ENCODE data around the gene BCAS3.

Gene BCAS3

DNA sequence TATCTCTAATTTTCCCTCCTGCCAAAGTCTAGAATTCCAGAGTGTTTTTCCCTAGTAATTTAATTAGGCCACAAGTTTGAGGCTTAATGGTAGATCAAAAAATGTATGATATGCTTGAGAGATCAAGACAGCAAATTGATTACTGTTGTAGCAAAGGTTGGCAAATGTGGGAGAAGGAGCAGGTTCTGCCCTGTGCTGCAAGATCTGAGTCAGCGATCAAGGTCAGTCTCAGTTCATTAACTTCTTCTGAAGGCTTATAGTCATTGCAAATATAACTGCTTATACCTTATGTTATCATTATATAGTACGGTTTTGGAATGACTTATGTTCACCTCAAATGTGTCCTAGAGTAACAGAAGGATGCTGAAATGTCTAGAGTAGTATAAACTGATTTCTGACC is 490.9 kb downstream of the BCAS3 start:
- DNase-seq: no peak

DNA sequence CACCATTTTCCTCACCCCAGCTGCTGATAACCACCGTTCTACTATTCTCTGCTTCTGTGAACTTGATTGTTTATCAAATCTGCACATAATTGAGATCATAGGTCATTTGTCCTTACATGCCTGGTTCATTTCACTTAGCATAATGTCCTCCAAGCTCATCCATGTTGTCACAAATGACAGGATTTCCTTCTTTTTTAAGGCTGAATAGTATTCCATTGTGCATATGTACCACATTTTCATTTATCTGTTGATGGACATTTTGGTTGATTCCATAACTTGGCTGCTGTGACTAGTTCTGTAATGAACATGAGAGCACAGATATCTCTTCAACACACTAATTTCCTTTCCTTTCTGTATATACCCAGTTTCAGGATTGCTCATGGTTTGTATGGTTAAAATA is 496.7 kb downstream of the BCAS3 start:
- DNase-seq: no peak

DNA sequence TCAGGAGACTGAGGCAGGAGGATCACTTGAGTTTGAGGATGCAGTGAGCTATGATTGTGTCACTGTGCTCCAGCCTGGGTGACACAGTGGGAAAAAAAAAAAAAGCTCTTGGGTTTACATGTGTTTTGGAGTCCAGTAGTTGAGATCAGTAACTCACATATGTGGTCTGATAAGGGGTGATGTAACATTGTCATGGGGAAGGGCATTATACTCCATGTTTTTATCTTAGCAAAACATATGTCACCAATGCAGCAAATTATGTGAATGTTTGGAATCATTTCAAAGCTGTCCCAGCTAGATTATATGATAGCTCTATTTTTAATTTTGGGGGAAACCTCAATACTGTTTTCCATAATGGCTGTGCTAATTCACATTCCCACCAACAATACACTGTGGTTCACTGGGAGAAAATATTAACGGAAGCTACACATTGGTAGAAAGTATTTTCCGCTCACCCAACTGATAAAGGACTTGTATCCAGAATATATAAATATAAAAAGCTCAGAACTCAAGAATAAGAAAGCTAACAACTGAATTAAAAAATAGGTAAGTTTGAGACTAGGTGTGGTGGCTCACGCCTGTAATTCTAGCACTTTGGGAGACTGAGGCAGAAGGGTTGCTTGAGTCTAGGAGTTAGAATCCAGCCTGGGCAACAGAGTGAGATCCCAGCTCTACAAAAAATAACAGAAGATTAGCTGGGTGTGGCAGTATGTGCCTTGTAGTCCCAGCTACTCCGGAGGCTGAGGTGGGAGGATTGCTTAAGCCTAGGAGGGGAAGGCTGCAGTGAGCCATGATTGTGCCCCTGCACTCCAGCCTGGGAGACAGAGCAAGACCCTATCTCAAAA is 497.9 kb downstream of the BCAS3 start:
- DNase-seq: no peak

DNA sequence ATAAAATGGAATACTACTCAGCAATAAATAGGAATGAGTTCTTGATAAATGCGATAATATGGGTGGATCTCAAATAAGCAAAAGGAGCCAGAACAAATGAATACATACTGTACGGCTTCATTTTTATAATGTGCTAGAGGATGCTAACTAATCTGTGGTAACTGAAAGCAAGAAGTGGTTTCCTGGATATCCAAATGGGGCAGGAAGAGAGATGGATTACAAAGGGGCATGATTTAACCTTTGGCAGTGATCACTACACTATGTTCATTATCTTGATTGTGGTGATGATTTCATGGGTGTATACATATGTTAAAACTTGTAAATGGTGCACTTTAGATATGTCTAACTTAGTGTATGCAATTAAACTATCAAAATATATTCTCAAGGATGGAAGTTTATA is 499.7 kb downstream of the BCAS3 start:
- no peak for DNase-seq

DNA sequence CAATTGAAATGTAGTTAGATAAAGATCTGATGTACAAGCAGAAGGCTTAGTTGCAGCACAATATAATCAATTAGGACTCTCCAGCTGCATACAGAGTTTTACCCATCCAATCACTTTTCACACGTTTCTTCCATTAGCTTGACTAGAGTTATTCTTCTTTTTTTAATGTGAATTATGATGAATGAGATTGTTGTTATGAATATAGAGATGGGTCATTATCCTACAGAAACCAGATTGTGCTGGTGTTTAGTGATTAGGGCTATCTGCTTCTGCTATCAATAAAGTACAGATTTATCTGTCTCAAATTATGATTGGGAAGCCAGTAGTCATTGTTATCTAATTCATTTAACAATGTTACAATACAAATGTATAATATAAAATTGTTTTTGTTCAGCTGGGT is 500.6 kb downstream of the BCAS3 start:
- DNase-seq: no peak

DNA sequence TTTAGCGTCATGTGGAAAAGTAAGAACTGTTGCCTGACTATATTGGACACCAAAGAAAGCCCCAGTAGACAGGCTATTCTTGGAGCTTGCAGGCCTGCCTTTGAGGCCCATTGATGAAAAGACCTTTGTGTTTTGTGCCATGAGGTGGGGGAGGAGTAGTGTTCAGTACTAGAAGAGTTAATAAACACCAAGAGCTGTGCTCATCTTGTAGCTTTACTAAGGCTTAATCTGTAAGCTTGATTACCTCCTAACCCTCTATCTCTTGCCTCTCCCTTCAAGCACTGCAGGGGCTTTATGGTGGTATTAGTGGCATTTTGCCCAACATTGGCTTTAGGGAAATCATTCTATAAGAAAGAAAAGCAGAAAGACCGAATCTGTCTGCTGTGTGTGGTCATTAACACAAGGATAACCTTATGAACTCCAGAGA is 501.7 kb downstream of the BCAS3 start:
- DNase-seq: no peak

DNA sequence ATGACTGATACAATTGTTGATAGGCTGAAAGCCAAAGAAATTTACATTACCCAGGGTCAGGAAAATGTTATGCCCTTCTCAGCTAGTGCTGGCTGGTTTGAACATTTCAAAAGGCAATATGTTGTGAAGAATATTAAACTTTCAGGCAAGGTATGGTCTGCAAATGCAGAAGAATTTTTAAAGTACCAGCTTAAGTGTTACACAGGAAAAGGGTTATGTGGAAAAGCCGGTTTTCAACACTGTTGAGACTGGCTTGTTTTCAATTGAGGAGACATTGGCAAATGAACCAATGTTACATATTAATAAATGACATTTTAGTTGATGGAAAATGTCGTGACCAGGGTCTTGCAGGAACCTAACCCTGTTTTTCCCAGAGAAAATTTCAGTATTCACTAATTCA is 506.1 kb downstream of the BCAS3 start:
- no peak for DNase-seq

DNA sequence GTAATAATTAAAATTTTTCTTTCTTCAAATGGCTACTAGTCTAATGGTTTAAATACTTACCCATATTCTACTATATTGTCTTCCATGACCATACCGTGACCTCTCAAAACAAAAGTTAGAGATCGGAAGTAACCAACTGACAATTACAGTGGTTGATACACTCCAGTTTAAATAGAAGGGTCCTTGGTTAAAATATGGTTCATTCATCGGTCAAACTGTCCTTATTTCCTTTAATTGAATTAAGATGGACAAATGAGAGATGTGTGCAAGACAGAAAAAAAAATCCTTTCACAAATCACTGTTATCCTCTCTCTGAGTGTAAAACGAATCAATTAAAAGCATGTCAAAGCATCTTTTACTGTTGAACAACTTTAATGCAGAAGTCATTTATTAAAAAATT is 507.7 kb downstream of the BCAS3 start:
- no peak for DNase-seq

DNA sequence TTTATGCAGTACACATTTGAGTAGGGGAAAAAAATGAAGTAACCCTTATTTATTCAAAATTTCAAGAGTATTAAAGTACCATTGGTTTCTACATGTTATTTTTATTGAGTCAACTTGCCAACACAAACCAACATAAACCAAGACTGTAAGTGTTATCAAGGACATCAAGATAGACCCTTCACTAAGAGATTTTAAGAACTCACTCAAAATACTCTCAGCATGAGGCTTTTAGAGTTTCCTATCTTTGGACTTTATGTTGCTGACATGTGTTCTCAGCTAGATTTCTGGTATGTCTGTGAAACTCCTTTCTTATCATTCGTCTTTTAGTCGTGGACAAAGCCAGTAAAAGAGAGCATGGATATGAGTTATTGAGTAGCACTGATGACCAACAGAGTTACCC is 509.4 kb downstream of the BCAS3 start:
- DNase-seq: no peak

DNA sequence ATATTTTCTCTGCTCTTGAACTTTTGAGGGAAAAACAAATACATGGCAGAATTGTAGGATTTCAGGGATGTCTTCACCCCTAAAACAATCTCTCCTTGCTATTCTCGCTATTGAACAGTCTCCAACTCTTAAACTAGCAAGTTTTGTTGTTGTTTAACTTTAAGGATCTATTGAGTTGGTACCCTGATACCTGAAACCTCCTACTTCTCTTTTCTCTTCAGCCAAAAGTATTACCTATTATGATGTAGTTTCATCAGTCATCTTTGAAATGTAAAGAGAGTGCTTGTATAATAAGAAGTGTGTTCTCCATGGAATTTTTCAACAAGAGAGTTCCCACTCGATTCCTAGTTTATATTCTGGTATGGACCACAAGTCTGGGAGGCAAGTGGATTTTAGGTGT is 510.4 kb downstream of the BCAS3 start:
- DNase-seq: no peak

DNA sequence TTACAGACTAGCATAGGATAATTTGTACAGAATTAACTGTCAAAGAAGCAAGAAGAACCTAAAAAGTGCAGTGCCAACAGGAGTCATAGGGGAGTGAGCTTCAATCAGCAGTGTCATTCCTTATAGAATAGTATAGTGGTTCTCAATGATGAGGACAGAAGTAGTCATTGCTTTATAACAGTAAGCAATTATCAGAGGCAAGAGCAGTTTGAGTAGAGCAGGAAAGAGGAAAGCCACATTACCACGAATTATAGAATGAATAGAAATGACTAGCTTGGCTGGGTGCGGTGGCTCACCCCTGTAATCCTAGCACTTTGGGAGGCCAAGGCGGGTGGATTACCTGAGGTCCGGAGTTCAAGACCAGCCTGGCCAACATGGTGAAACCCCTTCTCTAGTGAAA is 512.3 kb downstream of the BCAS3 start:
- no peak for DNase-seq

DNA sequence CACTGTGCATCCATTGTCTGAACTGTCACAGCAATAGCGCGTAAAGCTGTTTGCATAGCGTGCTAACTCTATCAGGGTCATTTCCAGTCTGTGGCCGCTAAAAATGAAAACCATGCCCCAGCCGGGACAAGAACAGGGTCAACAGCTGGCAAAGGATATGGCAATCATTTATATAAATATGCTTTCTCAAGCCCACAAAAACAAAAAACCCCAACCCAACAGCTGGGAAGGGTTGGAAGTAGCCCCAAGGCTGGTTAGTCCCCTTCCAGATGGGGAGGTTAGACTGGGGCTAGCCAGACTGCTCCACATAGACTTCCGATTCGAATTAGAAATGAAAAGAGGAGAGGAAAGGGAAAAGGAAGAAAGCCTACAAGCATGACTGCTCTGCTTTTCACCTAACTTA is 518.7 kb downstream of the BCAS3 start:
- DNase-seq: no peak

DNA sequence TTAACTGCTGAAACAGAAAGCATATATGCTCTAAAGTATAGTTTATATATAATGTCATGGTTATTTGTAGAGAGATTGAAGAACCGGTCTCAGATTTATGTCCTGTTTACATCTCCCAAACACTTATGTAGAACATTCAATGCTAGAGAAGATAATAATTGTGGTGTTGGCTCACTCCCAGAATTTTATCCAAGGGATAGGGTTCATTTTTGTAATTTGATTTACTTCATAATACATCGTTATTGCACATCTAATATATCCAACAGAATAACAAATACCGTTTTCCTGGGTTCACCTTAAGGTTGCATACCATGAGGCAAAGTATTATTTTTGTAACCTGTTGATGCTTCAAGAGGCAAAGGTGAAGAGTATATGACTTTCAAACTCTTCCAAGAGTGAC is 519.1 kb downstream of the BCAS3 start:
- DNase-seq: no peak

DNA sequence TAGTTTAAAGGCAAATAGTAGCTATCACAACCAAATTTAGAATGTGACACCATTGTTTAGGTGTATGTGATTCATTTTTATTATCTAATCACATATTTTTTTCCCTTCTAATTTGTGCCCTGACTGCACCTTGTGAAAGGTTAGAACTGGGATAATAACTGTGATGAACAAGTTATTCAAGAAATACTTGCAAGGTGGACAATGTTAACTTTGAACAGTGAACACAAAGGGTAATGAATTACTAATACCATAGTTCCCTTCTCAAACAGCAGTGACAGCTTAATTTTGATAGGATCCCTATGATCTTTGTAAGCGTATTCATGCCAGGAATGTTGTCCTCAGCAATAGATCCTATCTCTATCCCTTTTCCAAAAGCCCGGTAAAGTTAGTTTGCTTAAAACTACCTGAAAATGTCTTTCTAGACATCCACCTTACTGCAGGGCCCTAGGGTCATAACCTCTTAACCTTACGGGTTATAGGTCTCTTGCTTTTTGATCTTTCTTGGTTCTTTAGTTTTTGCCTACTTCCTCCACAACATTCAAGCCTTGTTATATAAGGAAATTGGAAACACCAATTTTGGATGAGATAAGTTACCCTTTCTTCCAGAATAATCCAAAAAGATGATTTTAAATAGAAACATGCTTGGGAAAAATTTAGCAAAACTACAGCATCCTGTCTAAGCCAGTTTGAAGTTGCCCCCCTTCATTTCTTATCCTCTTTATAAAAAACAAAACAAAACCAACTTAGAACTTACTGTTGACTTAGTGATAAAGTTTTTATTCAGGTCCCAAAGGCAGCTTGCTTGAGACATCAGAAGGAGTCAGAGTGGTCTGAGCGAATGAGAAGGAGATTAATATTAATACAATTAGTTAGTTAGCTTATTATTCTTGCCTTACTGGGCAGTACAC is 522.0 kb downstream of the BCAS3 start:
- DNase-seq: no peak

DNA sequence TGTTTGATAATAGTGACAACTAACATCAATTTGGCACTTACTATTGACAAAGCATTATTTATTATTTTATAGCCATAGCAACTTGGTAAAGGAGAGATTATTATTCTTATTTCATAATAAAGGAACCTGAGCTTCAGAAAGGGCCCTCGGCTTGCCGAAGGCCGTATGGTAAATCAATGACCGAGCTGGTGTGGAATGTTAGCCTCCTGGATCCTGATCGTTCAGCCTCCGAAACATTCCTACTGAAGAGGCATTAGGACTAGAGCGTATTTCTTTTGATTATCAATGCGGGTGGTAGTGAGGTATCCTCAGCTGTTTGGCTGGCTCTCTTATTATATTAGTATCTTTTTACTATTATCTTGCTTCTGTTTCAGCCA is 522.7 kb downstream of the BCAS3 start:
- no peak for DNase-seq

DNA sequence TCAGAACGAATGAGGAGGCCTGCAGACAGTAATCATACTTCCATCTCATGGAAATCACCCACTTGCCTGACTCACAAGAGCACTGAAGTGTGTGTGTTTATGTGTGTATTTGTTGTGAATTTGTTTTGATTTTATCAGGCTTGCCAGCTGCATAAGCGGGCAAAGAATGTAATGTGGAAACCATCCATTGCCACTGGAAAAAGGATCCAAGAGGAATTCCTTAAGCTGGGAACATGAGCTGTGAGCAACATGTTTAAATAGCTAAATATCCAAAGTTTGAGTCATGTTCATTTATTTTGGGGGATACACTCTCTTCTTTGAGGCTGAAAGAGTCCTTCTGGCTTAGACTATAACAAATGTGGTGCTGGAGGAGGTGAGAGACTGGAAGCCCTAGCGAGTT is 523.6 kb downstream of the BCAS3 start:
- no peak for DNase-seq

DNA sequence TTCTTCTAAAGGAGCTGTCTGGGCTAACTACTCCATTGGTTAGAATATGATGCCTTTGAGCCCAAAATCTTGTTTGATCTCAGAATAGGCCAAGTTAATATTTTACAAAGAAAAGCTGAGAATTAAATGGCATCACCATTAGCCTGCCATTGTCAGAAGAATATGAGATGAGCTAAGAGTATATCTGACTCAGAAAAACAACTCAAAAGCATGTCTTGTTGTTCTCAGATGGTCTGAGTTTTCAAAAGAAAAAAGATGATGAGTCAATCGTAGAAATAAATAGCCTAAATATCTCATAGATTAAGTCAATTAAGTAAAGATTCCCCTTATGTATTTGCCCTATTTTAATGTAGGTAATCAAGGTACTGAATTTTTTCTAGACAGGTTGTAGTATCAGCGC is 524.9 kb downstream of the BCAS3 start:
- no peak for DNase-seq

DNA sequence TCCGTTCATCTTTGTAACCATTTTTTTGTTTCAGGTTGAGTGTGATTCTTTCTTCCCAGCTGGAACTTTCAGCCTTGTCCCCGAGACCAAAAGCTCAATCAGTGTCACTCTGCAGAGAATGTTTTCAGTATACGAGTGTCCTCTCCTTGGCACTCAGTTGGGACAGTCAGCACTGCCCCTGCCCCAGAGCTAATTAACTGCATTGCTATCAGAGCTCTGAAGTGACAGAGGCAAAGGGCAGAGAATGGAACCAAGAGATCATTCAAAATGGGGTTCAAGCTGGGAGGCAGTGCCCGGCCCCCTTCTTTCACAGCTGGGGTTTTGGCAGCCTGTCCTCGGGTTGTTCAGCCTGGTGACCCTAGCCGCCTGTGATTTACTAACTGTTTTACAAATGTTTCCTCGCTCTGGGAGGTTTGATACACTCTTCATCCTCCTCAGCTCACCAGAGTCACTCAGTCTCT is 526.0 kb downstream of the BCAS3 start:
- no peak for DNase-seq

DNA sequence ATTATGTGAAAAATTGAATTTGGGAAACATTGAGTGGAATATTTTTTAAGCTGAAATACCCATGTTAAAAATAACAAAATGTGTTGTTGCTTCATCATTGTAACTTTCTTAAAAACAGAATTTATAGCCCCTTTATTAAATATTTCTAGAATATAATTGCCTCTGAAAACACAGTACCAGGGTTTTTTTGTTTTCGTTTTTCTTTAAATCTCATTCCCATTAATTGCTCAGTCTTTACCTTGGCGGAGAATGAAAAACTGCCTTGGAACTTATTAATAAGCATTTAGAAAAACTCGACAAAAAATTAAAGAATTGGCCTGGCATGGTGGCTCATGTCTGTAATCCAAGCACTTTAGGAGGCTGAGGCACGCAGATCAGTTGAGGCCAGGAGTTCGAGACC is 526.8 kb downstream of the BCAS3 start:
- no peak for DNase-seq

DNA sequence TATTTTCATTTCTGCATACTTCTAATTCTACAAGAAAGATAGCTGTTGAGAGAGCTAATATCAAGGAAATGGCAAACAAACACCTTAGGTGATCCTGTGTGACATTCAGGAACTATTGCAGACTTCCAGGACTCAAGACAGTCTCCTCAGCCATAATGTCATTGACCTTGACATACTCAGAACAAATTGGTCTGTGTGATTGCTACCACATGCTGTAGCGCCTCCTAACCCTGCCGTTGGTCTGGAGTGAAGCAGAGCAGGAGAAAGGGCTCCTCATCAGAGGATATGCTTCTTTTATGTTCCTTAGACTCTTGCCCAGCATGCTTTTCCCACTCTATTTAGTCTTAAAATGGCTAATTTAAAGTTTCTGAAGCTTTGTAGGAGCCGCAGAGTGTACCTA is 527.8 kb downstream of the BCAS3 start:
- no peak for DNase-seq

DNA sequence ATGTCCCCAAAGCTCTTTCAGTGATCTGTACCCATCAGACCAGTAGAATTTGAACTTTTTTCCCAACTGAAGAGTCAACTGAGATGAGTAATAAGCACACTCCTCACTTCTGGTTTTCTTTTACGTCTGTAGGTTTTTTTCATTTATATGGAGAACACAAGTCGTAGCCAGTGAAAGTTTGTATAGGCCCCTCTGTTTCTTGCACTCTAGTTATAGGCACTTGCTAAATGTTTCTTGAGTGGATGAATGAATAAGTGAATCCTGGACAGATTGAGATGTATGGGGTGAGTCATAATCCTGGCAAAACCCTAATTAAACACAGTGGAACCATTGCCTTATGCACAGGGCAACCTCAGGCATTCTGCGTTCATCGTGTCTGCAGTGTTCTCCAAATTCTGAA is 528.3 kb downstream of the BCAS3 start:
- no peak for DNase-seq

DNA sequence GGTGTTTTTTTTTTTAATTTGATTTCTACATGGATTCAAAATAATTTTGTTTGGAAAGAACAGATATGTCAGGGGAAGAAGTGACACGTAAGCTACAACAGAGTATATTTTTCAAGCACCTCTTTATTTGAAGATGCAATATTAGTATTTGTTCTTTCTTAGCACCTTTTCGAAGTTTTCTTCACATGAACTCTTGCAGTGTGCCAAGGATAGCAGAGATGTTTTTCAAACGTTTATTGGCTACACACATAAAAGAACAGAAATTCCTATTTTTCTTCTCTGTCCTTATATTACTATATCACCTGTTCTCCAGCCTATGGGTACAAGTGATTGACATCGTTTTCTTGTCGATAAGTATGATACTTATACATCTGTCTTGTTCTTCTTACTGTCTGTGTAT is 529.3 kb downstream of the BCAS3 start:
- no peak for DNase-seq

DNA sequence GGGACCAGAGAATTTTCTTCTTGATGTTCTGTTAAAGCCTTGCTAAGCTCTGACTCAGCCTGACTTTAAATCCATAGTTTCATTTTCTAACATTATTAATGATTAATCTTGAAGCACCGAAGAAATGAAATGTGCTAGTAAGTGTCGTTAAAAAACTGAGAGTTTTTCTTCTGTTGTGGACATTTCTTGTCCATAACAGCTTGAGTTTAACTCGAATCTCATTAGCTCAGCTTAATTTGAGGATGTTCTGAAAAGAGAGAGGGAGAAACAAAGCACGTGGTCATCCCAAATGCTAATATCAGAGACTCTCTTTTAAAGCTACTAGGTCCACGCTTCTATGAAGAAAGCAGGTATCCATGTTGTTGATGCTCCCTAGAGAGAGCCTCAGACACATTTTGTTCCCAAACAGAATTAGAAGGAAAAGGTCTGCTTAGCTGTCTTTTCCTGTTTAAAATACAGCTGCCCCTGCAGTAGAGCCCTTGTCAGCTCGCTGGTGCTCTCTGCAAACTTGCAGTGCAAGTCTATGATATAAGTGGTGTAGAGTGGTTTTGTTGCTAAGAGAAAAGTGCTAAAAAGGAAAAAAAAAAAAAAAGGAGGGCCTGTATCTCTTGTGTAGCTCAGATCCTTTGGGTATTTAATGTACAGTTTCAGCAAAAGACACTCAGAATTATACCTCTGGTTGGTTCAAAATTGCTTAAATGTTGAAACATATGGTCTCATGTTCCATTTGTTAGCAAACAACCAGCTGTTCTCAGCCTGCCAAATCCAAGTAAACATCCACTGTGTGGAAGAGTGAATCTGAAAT is 530.9 kb downstream of the BCAS3 start:
- no peak for DNase-seq

Measured in suppressor macrophage treated with lipopolysaccharide for 1 hour (primary cell).